Karpas-422 (cell line): ENCODE data around the gene OVCH2. TPM values are rescaled to one million over a fixed set of nuclear protein-coding genes. Genes with fewer than 3 reads are reported as not detected.
"Not testable (repeated sequence)": the region's sequence is repeated elsewhere in the genome, so short reads cannot be mapped to it uniquely, and the experiment has no call there.

Experiments used
- DNase-seq: peaks from one replicate; pipeline ENCODE4 v3.0.0-alpha.2; 2015
- H2AFZ ChIP-seq: fragments of 200-600 bp; sonication (generic); 2 replicates; pipeline ENCODE4 v1.6.1; 2014; ENCODE audit warnings: antibody characterized with exemption, low read length, mixed read lengths
- H3K27ac ChIP-seq: fragments of 200-600 bp; sonication (generic); 2 replicates; pipeline ENCODE4 v1.5.1; 2014; ENCODE audit warnings: mild to moderate bottlenecking, low read length, moderate library complexity
- H3K27me3 ChIP-seq: fragments of 200-600 bp; sonication (generic); 2 replicates; pipeline ENCODE4 v1.6.1; 2014; ENCODE audit warnings: low read length, mixed read lengths
- H3K36me3 ChIP-seq: fragments of 200-600 bp; sonication (generic); 2 replicates; pipeline ENCODE4 v1.6.1; 2014; ENCODE audit warnings: low read length, mixed read lengths; ENCODE audit not compliant: insufficient read depth
- H3K4me1 ChIP-seq: fragments of 200-600 bp; sonication (generic); 2 replicates; pipeline ENCODE4 v1.6.1; 2014; ENCODE audit warnings: mild to moderate bottlenecking, low read length, mixed read lengths
- H3K4me2 ChIP-seq: fragments of 200-600 bp; sonication (generic); 2 replicates; pipeline ENCODE4 v1.6.1; 2014; ENCODE audit warnings: low read length, low read depth, mild to moderate bottlenecking; ENCODE audit not compliant: poor library complexity, severe bottlenecking
- H3K4me3 ChIP-seq: fragments of 200-600 bp; sonication (generic); 2 replicates; pipeline ENCODE4 v1.5.1; 2014; ENCODE audit warnings: mild to moderate bottlenecking, antibody characterized with exemption, low read length, mixed read lengths
- H3K79me2 ChIP-seq: fragments of 200-600 bp; sonication (generic); 2 replicates; pipeline ENCODE4 v1.6.1; 2014; ENCODE audit warnings: mild to moderate bottlenecking, low read length, mixed read lengths
- H3K9ac ChIP-seq: fragments of 200-600 bp; sonication (generic); 2 replicates; pipeline ENCODE4 v1.6.0; 2014; ENCODE audit warnings: low read length
- H3K9me2 ChIP-seq: fragments of 200-600 bp; sonication (generic), shearing (Covaris generic); replicated peaks from 2 replicates; pipeline ENCODE4 v1.6.0; 2014; ENCODE audit warnings: mild to moderate bottlenecking, low read length, moderate library complexity; ENCODE audit not compliant: insufficient read depth
- H3K9me3 ChIP-seq: fragments of 300-700, 200-600 bp; sonication (generic); 2 replicates; pipeline ENCODE4 v1.6.1; 2014; ENCODE audit warnings: low read length, mixed read lengths
- H4K20me1 ChIP-seq: fragments of 200-600 bp; sonication (generic); 2 replicates; pipeline ENCODE4 v1.6.1; 2014; ENCODE audit warnings: mild to moderate bottlenecking, antibody characterized with exemption, low read length, low read depth; ENCODE audit not compliant: insufficient read depth
- total RNA-seq: library from RNA; depleted of rRNA; stranded (reverse); fragments of >200 nt; shearing (Covaris generic); gene quantifications from 2 replicates; pipeline ENCODE4 v1.2.3, GENCODE V29; 2014; ENCODE audit warnings: low replicate concordance; rRNA removed

The OVCH2 gene, protein sequence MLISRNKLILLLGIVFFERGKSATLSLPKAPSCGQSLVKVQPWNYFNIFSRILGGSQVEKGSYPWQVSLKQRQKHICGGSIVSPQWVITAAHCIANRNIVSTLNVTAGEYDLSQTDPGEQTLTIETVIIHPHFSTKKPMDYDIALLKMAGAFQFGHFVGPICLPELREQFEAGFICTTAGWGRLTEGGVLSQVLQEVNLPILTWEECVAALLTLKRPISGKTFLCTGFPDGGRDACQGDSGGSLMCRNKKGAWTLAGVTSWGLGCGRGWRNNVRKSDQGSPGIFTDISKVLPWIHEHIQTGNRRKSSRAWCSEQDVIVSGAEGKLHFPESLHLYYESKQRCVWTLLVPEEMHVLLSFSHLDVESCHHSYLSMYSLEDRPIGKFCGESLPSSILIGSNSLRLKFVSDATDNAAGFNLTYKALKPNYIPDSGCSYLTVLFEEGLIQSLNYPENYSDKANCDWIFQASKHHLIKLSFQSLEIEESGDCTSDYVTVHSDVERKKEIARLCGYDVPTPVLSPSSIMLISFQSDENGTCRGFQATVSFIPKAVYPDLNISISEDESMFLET
- total RNA-seq, result not detected in 2 replicates

DNA sequence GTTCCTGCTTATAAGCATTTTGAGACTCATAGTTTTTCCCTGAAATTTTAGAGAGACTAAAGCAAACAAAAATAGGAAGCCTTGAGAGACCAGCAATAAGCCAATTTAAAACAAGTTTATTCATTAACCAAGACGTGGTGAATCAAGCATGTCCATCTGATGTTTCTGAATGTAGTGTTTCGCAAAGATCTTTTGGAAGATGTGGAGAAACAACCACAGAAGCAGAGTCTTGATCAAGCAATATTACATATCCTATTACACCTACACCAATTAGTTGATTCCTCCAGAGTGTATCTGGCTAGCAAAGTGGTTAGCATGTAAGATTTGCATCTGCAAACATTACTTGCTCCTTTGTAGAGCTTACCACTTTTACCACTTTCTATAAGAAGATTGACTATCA, at the start of gene OVCH2:
OVCH2 (minus strand) TSS at position 101 of the 400 bp plus-strand sequence; CDS start at position 18, 83 bp downstream.
- H3K4me3 ChIP-seq, result no peak within 1 kb of the TSS
- no peak within 1 kb of the TSS for H2AFZ ChIP-seq

DNA sequence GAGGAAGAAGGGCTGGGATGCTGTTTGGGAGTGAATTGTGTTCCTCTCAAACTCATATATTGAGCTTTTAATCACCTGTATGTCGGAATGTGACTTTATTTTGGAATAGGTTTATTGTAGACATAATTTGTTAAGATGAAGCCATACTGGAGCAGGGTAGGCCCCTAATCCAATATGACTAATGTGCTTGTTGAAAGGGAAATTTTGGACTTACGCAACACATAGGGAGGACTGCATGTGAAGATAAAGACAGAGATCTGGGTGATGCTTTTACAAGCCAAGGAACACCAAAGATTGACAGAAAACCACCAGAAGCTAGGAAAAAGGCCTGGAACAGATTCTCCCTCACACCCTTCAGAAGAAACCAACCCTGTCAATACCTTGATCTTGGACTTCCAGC, 43.2 kb upstream of the OVCH2 start:
- Histone ChIP-seq H4K20me1 (no peaks in the 10 kb centered on the region), H3K4me1 (no peaks in the 10 kb centered on the region), H3K36me3 (no peaks in the 10 kb centered on the region), H3K9ac (no peak overlapping the region), H3K27ac (no peak overlapping the region), H2AFZ (no peak overlapping the region), H3K4me2 (no peak overlapping the region), H3K27me3 (no peaks in the 10 kb centered on the region), H3K9me2 (no peaks in the 10 kb centered on the region), H3K4me3 (no peak overlapping the region), H3K9me3 (no peaks in the 10 kb centered on the region), H3K79me2 (no peaks in the 10 kb centered on the region)
- DNase-seq, result no peak

More for the DNA sequence above, at the start of gene OVCH2:
- no peaks in the 10 kb centered on the region for H3K36me3 ChIP-seq
- no peaks in the 10 kb centered on the region for H3K27me3 ChIP-seq
- no peaks in the 10 kb centered on the region for H3K4me1 ChIP-seq
- no peak within 1 kb of the TSS for H3K27ac ChIP-seq
- no peaks in the 10 kb centered on the region for H4K20me1 ChIP-seq
- H3K79me2 ChIP-seq, result no peaks in the 10 kb centered on the region
- H3K4me2 ChIP-seq, result no peak within 1 kb of the TSS
- no peak for DNase-seq
- H3K9me3 ChIP-seq, result no peaks in the 10 kb centered on the region
- no peaks in the 10 kb centered on the region for H3K9me2 ChIP-seq
- no peak within 1 kb of the TSS for H3K9ac ChIP-seq

DNA sequence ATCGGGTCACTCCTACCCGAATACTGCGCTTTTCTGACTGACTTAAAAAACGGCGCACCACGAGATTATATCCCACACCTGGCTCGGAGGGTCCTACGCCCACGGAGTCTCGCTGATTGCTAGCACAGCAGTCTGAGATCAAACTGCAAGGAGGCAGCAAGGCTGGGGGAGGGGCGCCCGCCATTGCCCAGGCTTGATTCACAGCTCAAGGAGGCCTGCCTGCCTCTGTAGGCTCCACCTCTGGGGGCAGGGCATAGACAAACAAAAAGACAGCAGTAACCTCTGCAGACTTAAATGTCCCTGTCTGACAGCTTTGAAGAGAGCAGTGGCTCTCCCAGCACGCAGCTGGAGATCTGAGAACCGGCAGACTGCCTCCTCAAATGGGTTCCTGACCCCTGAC, 28.5 kb upstream of the OVCH2 start:
- not testable (repeated sequence) for H4K20me1 ChIP-seq, H3K79me2 ChIP-seq, DNase-seq, H3K27ac ChIP-seq, H3K9me2 ChIP-seq, H2AFZ ChIP-seq, H3K36me3 ChIP-seq, H3K27me3 ChIP-seq, H3K9me3 ChIP-seq, H3K4me2 ChIP-seq, H3K9ac ChIP-seq, H3K4me3 ChIP-seq, H3K4me1 ChIP-seq

DNA sequence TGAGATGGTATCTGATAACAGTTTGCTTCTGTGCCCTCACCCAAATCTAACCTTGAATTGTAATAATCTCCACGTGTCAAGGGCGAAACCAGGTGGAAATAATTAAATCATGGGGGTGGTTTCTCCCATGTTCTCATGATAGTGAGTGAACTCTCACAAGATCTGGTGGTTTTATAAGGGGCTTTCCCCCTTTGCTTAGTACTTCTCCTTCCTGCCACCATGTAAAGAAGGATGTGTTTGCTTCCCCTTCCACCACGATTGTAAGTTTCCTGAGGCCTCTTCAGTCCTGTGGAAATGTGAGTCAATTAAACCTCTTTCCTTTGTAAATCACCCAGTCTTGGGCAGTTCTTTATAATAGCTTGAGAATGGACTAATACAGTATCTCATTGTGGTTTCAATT, 8.5 kb upstream of the OVCH2 start:
- Histone ChIP-seq H3K9ac (no peak overlapping the region), H3K9me2 (no peaks in the 10 kb centered on the region), H3K27me3 (no peaks in the 10 kb centered on the region), H3K4me2 (no peak overlapping the region), H2AFZ (no peak overlapping the region), H3K9me3 (no peaks in the 10 kb centered on the region), H3K79me2 (no peaks in the 10 kb centered on the region), H3K4me3 (no peak overlapping the region), H4K20me1 (no peaks in the 10 kb centered on the region), H3K27ac (no peak overlapping the region), H3K4me1 (no peaks in the 10 kb centered on the region), H3K36me3 (no peaks in the 10 kb centered on the region)
- no peak for DNase-seq

DNA sequence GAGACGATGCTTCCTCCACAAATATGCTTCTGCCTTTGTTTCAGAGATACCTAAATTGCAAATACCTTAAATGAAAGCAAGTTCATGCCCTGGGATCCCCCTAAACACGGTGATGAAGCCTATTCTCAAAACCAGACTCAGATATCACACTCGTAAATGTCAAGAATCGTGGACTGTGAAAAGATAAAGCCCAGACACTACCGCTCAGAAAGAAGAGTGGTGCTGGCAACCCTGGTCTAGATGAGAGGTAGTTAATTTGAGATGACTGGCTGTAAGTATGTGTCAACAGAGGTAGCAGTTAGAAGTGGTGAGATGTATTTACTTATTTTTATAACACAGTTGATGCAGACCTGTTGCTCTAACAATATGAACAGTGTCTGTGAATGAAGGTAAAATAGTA, 2.5 kb downstream of the OVCH2 start:
- Histone ChIP-seq H3K27me3 (no peaks in the 10 kb centered on the region), H3K9me2 (no peaks in the 10 kb centered on the region), H3K36me3 (no peaks in the 10 kb centered on the region), H3K4me1 (no peaks in the 10 kb centered on the region), H2AFZ (no peak overlapping the region), H3K79me2 (no peaks in the 10 kb centered on the region), H3K4me2 (no peak overlapping the region), H3K9ac (no peak overlapping the region), H3K9me3 (no peaks in the 10 kb centered on the region), H3K27ac (no peak overlapping the region), H4K20me1 (no peaks in the 10 kb centered on the region), H3K4me3 (no peak overlapping the region)
- no peak for DNase-seq

DNA sequence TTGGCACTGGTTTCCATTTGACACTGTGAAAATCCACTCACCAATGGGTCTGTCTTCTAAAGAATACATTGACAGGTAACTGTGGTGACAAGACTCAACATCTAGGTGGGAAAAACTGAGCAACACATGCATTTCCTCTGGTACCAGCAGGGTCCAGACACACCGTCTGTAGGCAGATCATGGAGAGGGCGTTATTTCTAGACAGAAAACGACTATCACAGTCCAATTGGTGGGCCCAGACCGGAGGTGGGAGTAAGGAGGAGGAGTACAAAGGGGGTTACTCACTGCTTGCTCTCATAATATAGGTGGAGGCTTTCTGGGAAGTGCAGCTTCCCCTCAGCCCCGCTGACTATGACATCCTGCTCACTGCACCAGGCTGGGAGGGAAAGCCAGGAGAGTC, 9.9 kb downstream of the OVCH2 start:
- Histone ChIP-seq H3K36me3 (no peaks in the 10 kb centered on the region), H3K4me2 (no peak overlapping the region), H3K79me2 (no peaks in the 10 kb centered on the region), H3K27me3 (no peaks in the 10 kb centered on the region), H3K9me2 (no peaks in the 10 kb centered on the region), H3K4me3 (no peak overlapping the region), H2AFZ (no peak overlapping the region), H3K9ac (no peak overlapping the region), H4K20me1 (no peaks in the 10 kb centered on the region), H3K4me1 (peaks cover 23% of the 10 kb centered on the region), H3K27ac (no peak overlapping the region), H3K9me3 (no peaks in the 10 kb centered on the region)
- no peak for DNase-seq

DNA sequence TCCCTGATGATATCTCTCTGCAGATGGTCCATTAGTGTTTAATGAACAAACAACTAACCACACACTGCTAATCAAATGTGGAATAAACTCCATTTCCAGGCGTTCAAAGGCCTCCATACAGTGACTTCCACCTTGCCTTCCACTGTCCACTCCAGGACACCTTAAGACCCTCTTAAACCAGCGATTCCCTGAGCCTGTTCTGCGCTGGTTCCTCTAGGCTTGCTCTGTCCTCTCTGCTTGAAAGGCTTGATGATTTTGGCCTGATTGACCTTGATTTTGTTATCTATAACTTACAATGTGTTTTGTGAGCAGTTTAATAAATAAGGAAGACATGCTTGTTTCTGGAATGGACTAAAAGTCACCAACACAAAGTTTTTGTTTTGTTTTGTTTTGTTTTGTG, 12.0 kb downstream of the OVCH2 start:
- no peak overlapping the region for H3K9ac ChIP-seq
- no peaks in the 10 kb centered on the region for H3K9me3 ChIP-seq
- peaks cover 24% of the 10 kb centered on the region for H3K4me1 ChIP-seq
- H2AFZ ChIP-seq, result no peak overlapping the region
- no peaks in the 10 kb centered on the region for H3K27me3 ChIP-seq
- no peaks in the 10 kb centered on the region for H3K36me3 ChIP-seq
- H4K20me1 ChIP-seq, result no peaks in the 10 kb centered on the region
- no peak overlapping the region for H3K4me3 ChIP-seq
- no peak overlapping the region for H3K4me2 ChIP-seq
- no peak for DNase-seq
- no peak overlapping the region for H3K27ac ChIP-seq
- H3K9me2 ChIP-seq, result no peaks in the 10 kb centered on the region
- H3K79me2 ChIP-seq, result no peaks in the 10 kb centered on the region

DNA sequence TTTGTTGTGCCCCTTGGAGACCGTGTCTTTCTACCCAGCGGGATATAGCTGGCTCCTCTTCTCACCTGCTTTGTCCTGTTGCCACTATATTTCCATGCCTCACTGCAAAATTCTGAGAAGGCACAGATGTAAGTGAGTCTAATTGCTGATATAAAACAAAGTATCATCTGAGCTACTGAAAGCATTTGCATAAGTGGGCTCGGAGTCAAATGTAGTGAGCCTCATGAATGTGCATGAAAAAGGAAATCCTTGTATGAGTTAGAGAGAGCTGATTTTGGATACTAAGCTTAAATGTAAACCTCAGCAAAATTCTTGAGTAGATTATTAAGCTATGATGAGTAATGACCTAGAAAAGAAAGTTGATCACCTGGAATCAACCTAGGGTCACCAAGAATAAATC, 13.9 kb downstream of the OVCH2 start:
- H4K20me1 ChIP-seq, result no peaks in the 10 kb centered on the region
- H3K36me3 ChIP-seq, result no peaks in the 10 kb centered on the region
- H3K79me2 ChIP-seq, result no peaks in the 10 kb centered on the region
- H3K27me3 ChIP-seq, result no peaks in the 10 kb centered on the region
- no peak overlapping the region for H3K27ac ChIP-seq
- H3K4me1 ChIP-seq, result peaks cover 24% of the 10 kb centered on the region
- peak overlapping the region; percentile 43 for H3K4me2 ChIP-seq
- H3K9me3 ChIP-seq, result no peaks in the 10 kb centered on the region
- no peak overlapping the region for H3K4me3 ChIP-seq
- H3K9ac ChIP-seq, result no peak overlapping the region
- no peaks in the 10 kb centered on the region for H3K9me2 ChIP-seq
- peak; percentile 65 for DNase-seq
- no peak overlapping the region for H2AFZ ChIP-seq
